GM18511 (cell line): ENCODE data around the gene PDE2A.

Experiments
- ATAC-seq: cut with Tn5 transposase; IDR thresholded peaks from one replicate; pipeline ENCODE4 v1.9.1; 2021; ENCODE audit warnings: mild to moderate bottlenecking, moderate library complexity; ENCODE audit not compliant: unreplicated experiment

Gene PDE2A

DNA sequence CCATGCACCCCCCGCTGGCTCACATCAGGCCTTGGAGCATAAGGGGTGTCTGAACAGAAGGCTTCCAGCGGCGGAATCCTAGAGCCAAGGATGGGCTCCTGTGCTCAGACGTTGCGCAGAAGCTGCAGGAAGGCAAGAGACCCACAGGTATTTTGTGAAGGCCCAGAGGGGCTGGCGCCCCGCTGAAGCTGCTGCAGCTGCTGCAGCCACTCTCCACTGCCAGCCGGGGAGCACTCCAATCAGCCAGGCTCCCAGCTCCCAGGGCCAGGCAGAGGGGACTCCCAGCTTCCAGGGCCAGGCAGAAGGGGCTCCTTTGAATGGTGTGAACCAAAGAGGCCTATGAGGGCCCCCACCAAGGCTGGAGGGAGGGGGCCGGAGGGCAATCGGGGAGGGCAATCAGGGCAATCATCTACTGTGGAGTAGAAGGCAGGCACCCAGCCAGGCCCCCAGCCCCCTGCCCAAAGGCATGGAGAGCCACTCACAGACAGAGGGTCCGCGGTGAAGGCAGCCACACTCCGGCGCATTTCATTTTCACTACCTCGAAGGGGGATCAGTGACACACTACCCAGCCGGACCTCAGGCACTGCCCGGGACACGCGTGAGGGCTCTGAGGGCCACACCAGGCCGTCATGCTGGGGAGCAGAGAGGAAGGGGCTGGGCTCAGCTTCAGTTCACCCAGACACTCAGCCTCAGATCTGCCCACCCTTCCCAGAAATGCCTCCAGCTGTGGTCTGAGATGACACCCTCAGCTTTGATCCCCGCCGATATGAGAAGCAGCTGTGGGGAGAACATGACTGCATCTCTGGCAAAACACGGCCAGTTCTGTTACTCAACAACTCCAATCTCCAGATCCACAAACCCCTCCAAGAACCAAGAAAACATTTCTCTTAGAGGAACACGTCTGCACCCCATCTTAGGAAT, 11.6 kb upstream of the PDE2A start:
- ATAC-seq, result no peak

DNA sequence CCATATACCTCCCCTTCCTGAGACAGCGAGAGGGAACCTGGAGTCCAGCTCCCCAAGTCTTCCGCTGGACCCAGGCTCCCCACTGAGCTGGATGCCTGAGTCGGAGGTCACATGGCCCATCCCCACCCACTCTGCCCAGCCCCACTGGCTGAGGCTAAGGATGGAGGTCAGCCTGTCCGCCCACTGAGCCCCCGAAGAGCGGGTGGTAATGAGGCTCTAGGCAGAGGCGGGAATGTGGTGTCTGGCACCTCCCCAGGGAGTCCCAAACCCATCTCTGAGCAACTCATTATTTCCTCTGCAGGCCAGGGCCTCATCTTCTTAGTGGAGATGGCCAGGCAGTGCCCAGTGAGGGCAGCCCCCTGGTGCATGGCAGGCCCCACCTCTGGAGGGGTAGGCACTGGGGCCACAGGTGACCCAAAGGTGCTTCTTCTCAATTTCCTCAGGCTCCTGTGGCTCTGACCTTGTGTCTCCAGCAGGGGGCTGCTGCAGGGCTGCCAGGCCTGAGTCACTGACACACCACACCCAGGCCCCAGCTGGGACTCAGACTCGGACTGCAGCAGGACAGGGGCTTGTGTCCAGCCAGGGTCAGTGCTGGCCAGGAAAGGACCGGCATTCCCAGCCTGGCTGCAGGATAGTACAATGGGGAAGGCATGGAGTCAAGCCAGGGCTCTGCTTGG, 10.2 kb upstream of the PDE2A start:
- peak; percentile 56 for ATAC-seq

DNA sequence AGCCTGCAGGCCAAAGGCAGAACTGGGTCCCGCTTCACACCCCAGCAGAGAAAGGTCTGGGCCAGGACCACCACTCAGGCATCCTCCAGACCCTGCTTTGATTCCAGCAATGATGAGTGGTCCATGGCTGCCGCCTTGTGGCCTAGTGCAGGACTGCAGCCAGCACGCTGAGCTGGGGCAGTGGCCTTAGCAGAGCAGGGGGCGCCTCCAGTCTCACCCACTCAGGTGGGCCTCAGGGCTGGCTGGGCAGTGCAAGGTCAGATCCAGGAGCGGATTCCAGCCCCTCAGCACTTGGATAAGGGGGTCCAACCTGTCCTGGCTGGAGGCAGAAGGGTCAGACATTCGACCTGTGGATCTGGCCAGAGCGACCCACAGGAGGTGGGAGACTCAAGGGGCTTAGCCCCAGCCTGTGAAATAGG, 9.6 kb upstream of the PDE2A start:
- no peak for ATAC-seq

DNA sequence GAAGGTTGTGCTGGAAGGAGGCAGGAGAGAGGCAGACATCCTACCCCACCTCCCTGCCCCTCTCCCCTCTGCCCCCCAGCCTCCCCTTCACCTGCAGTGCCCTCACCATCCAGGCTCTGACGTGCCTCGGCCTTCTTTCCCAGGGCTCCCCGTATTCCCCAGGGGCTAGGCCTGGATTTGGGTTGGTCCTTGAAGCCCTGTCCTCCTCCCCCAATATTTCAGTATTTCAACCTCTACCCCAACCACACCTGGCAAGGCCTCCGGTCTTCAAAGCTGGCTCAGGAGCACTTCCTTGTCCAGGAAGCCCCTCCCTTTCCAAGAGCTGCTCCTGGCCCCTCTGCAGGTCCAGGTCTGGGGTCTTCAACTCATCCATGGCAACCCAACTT, 8.6 kb upstream of the PDE2A start:
- no peak for ATAC-seq

GRCh38 chr11:72682238-72682857, 8.1 kb upstream of the PDE2A start:
- no peak for ATAC-seq

DNA sequence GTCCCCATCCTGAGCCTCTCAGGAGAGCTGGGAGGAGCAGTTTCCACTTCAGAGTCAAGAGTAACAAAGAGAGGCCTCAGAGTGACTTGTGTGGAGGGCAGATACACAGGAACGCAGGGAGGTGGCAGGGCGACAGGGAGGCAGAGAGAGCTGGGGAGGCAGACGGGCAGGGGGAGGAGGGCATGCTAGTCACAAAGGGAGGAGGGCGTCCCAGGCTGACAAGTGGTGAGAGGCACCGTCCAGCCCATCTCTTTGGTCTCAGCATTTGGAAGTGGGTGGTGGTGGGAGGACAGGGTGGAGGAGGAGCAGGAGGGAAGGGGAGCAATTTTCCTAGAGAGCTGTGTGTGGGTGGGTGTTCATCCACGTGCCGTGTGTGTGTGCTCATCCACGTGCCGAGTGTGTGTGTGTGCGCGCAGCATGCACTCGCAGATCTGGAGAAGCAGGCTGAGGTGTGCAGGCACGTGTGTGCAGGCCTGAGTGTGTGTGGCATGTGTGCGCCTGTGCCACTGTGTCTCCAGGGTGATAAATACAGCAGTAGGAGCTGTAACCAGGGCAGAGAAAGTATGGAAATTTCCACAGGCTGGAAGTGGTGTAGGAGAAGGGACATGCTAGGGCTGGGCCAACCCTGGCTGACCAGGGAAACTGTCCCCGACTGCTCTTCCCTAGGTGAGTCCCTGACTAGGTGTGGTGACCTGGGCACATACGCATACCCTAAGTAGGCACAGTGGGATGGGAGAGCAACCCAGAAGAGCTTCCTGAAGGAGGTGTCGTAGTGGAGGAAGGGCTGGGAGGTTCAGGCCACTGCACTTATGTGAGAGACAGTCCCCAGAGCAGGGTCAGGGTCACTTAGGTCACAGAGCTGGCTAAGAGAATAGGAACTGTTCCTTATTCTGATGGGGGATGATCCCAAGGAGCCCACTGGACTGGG, 7.3 kb upstream of the PDE2A start:
- ATAC-seq, result no peak

GRCh38 chr11:72680624-72681158, 6.5 kb upstream of the PDE2A start:
- ATAC-seq, result no peak

- ATAC-seq, result no peak
Observed at GRCh38 chr11:72679869-72680268, 5.6 kb upstream of the PDE2A start.

DNA sequence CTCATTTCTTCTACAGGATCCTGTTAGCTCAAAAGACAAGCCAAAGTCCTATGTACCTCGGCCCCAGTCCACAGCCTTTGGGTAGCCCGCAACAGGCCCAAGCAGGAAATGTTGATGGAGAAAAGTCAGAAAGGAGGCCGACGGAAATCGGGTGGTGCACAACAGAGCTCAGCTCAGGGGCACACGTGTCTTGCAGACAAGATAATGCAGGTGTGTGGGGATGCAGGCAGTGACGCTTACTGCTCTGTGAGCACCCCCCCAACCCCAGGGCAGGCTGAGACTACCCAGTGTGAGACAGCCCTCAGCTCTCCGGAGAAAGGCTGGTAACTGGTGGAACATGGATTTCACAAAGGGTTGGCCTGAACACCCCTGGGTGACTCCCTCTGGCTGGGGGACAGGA, 4.3 kb upstream of the PDE2A start:
- ATAC-seq, result no peak

DNA sequence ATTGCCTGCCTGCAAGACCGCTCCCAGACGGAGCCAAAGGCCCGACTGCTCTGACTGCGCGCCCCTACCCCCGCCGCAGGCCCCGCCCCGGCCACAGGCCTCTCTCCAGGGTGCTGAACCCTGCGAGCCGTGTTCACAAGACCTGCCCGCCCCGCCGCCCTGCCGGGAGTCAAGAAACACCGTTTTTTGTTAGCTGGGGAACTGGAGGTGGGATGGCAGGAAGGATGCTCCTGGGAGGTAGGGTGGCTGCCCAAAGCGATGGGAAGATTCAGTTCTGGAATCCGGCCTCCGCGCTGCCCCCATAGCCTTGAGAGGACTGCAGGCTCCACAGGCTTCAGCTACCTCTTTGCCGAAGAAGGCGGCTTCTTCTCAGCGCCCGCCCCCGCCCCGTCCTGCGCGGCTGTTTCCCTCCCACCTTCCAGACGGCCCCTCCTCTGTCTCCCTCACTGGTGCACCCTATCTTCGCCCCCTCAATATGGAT, 2.7 kb upstream of the PDE2A start:
- ATAC-seq, result no peak

DNA sequence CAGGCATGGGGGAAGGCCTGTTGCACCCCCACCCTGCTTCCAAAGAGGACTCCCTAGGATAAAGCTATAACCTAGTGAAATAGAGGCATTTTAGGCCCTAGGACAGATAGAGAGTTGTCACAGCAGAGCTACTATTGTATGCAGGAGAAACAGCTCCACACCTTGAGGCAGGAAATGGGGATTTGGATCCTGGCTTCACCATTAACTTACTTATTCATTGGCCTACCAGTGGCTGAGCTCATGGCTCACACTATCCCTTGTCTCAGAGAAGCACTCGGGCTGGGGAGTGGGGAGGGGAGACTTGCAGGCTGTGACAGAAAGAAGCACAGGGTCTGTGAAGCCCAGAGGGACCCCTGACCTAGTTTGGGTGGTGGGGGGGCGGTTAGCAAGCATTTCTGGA, 999 bp upstream of the PDE2A start:
- ATAC-seq, result no peak

DNA sequence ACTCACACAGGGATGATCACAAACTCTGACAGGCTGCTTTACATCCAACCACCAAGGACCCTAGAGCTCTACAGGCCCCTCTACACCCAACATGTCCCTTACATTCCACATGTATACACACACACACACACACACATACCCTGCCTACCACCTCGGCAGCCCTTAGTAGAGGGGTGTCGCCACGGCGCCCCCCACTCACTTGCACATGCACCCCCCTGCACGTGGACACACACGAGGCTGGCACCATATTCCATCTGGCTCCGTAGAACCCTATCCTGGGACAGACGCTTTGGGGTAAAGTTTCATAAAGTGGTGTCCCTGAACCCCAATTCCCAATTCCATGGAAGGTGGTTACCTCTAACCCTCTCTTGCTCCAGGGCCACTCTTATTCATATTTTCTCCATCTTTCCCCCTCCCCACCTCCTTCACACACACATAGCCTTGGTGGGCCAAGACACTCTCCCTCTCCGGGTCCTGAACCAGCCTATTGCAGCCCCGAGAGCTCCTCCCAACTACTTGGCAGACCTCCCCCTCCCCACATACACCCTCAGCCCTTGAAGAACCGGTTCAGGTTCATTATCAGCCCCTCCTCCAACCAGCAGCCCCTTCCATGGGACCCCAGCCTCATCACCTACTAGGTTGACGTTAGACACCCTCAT, 809 bp downstream of the PDE2A start:
- no peak for ATAC-seq

- no peak for ATAC-seq
Observed at GRCh38 chr11:72672597-72673238, 1.5 kb downstream of the PDE2A start.

- no peak for ATAC-seq
Observed at GRCh38 chr11:72671152-72672099, 2.8 kb downstream of the PDE2A start.

DNA sequence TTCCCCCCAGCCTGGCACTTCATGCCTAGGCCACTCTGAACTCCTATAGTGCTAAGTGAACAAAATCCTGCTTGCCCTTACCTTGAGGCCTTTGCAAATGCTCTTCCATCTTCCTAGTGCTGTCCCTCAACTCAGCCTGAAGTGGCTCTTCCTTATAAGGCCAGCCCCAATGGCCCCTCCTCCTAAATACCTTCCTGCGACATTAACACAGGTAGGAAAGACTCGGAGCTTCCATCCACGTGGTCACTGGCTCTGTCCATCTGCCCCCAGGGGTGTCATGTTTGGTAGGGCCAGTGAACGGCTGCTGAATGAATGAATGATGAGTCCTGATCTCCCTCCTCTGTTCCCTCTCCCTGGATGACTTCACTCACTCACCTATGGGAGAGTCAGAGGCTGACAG, 4.2 kb downstream of the PDE2A start:
- ATAC-seq, result no peak

DNA sequence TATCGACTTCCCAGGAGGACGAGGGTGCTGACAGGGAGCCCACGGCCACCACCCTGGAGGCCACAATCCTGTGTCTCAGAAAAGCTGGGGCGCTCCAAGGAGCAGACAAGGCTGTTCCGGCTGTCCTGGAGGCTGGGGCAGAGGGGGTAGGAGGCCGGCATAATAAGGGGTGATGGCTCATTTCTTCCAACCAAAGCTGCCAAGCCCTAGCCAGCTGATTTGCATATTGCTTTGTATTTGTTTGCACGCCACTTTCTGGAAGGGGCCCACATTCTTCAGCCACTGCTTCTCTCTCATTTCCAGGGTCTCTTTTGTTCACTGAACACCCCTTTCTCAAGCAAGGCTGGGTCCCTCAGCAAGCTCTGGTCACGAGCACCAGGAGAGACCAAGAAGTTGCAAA, 4.7 kb downstream of the PDE2A start:
- ATAC-seq, result no peak

GRCh38 chr11:72668629-72669347, 5.4 kb downstream of the PDE2A start:
- ATAC-seq, result peak; percentile 86
